NCI-H748 (cell line): ENCODE data around the gene PLA1A.
A peak's percentile ranks its signal among the peaks of the same experiment; 100 is the strongest.
"Not testable (repeated sequence)": the region's sequence is repeated elsewhere in the genome, so short reads cannot be mapped to it uniquely, and the experiment has no call there.

Source experiments
- DNase-seq: peaks from one replicate; lab custom pipeline; 2025; ENCODE audit not compliant: unreplicated experiment; lab: John Stamatoyannopoulos, UW

The PLA1A gene

GRCh38 chr3:119575507-119575906 lies 22.2 kb upstream of the PLA1A start:
- DNase-seq: no peak

- peak; percentile 70 for DNase-seq
These were observed 18.2 kb upstream of the PLA1A start, which contains the start of gene ADPRH for GRCh38 chr3:119579366-119580066. Gene ADPRH (plus strand): TSS chr3:119579492. CDS start chr3:119582170, 2,678 bp downstream.

- DNase-seq: no peak
These were observed 17.5 kb upstream of the PLA1A start for GRCh38 chr3:119580067-119580760.

DNA sequence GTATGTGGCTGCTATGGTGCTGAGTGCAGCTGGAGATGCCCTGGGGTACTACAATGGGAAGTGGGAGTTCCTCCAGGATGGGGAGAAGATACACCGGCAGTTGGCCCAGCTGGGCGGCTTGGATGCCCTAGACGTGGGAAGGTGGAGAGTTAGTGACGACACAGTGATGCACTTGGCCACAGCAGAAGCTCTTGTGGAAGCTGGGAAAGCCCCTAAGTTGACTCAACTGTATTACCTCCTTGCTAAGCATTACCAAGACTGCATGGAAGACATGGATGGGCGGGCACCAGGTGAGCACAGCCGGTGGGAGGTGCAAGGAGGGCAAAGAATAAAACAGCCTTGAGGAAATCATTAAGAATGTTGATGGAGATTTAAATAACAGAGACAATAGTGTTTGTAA lies 15.5 kb upstream of the PLA1A start:
- DNase-seq: no peak

- DNase-seq: no peak
These were observed 12.5 kb upstream of the PLA1A start for GRCh38 chr3:119585208-119585607.

GRCh38 chr3:119585856-119586570 lies 11.7 kb upstream of the PLA1A start:
- DNase-seq: no peak

GRCh38 chr3:119586733-119587172 lies 10.9 kb upstream of the PLA1A start:
- DNase-seq: no peak

DNA sequence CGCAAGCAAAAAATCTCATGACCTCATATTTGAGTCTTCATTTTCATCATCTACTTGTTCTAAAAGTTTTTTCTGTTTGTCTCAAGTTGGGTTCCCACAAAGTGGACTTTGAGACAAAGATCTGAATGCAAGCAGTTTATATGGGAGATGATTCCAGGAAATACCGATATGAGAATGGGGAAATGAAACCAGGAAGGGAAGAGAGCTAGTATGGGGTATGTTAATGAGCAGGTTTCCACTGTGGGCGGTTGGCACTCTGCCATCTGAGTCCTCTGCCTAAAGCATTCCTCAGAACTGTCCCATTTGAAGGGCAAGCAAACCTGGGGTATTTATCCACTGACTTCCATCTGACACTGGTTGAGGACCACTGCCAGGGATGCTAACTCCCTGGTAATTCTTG lies 9.6 kb upstream of the PLA1A start:
- no peak for DNase-seq

- no peak for DNase-seq
These were observed 8.4 kb upstream of the PLA1A start for GRCh38 chr3:119589102-119589773.

DNA sequence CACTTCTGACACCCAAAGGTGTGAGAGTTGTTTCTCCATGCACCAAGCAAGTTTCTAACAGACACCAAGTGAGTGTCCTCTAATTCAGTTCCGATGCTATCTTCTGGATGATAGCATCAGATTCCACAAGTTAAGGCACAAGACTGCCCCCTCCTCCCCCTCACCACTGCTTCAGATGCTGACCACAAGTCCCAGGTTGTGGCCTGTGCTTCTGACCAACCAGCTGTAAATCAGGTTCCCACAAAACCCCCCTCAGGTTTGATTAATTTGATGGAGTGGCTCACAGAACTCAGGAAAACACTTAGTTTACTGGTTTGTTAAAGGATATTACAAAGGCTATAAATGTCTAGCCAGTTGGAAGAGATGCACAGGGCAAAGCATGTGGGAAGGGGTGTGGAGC lies 7.0 kb upstream of the PLA1A start:
- DNase-seq: no peak

DNA sequence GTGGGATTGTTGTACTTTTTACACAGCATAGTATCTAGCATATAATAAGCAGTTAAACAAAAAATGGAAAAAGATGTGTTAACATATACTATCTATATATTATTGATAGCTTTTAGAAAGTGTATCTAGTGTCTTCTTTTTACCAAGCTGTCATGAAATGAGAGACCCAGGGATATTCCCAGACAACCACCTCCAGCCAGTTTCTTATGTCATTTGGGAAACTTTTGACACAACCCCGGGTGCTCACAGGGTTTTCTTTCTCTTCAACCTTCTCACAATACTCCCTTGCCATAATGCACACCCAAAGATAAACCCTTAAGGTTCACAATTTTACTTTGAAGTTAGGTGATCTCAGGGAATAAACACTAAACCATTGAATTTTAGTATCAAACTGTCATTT lies 4.8 kb upstream of the PLA1A start:
- no peak for DNase-seq

DNA sequence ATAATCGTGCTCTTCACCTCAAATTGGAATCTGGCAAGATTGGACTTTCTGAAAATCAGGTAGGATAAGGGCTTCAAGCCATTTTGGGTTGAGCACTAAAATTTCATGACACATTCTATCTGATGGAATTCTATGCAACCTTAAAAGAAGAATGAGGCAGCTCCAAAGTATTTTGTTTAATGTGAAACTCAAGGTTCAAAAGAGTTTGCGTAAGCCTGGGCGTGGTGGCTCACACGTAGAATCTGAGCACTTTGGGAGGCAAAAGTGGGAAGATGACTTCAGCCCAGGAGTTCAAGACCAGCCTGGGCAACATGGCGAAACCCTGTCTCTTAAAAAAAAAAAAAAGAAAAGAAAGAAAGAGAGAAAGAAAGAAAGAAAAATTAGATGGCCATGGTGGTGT lies 3.6 kb upstream of the PLA1A start:
- DNase-seq: no peak

- DNase-seq: not testable (repeated sequence)
These were observed 2.8 kb upstream of the PLA1A start for GRCh38 chr3:119594929-119595328.

- no peak for DNase-seq
These were observed 1.9 kb upstream of the PLA1A start for GRCh38 chr3:119595639-119596334.

- no peak for DNase-seq
These were observed 1.3 kb upstream of the PLA1A start for GRCh38 chr3:119596398-119596797.

- DNase-seq: no peak
These were observed 869 bp downstream of the PLA1A start for GRCh38 chr3:119598410-119599098.

DNA sequence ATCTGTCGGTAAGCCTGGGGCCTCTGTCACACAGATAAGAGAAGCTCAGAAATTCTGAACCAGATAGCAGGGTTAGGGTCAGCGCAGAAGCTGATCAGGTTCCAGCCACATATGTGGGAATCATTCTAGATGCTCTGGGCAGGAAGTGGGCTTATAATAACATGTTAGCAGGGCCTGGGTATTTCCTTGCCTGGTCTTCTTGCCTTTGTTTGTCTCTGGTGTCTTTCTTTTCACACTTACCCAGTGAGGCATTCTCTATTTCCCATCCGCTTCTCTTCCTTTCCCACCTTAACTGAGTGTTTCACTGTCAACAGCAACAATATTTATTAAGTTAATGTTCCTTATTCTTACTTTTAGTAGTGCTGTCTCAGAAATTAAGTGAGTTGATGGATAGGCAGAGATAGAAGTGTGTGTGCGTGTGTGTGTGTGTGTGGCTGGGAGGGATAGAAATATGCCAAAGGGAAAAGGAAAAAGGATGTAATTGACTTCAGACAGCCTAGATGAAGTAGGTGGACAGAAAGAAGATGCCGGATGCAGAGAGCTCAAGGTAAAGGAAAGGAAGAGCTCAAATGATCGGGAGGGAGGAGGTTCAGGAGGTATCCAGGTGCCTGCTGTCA lies 2.0 kb downstream of the PLA1A start:
- no peak for DNase-seq

GRCh38 chr3:119600732-119601131 lies 3.0 kb downstream of the PLA1A start:
- DNase-seq: no peak

GRCh38 chr3:119601154-119601553 lies 3.5 kb downstream of the PLA1A start:
- no peak for DNase-seq

DNA sequence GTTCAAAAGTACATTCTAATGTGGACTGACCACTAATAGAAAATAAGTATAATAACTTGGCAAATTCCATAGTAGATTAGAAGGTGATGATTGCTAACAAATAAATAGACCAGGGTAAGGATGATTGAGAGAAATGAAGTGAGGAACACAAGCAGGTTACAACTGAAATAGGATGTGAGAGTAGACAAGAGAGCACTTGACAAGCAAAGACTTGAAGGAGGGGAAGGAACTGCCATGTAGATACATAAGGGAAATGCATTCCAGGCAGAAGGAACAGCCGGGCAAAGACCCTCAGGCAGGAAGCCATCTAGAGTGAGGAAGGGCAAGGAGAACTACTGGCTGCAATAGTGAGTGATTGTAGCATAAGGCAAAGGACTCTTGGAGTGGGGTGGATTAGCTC lies 5.0 kb downstream of the PLA1A start:
- no peak for DNase-seq
